ENCODE data around the gene SUSD1.
"Not testable (repeated sequence)": the region's sequence is repeated elsewhere in the genome, so short reads cannot be mapped to it uniquely, and the experiment has no call there.

Gene SUSD1

DNA sequence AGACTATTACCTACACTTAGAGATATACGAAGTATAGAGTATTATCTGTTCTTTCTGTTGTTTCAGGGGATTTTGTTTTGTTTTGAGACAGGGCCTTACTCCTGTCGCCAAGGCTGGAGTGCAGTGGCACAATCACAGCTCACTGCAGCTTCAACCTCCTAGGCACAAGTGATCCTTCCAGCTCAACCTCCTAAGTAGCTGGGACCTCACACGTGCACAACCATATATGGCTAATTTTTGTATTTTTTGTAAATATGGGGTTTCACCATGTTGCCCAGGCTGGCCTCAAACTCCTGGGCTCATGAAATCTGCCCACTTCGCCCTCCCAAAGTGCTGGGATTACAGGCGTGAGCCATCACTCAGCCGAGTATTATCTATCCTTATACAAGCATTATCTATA lies 45.9 kb downstream of the SUSD1 start:
- DNase-seq (ENCODE audit: low read depth), result no peak

DNA sequence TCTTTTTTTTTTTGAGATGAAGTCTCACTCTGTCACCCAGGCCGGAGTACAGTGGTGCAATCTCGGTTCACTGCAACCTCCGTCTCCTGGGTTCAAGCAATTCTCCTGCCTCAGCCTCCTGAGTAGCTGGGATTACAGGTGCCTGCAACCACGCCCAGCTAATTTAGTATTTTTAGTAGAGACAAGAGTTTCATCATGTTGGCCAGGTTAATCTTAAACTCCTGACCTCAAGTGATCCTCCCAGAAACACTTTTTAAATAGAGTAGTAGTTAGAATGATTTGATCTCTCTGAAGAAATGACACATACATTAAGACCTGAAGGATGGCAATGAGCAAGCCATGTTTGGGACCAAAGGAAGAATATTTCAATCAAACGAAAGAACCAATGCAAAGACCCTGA lies 46.7 kb downstream of the SUSD1 start:
- not testable (repeated sequence) for DNase-seq (ENCODE audit: low read depth)

DNA sequence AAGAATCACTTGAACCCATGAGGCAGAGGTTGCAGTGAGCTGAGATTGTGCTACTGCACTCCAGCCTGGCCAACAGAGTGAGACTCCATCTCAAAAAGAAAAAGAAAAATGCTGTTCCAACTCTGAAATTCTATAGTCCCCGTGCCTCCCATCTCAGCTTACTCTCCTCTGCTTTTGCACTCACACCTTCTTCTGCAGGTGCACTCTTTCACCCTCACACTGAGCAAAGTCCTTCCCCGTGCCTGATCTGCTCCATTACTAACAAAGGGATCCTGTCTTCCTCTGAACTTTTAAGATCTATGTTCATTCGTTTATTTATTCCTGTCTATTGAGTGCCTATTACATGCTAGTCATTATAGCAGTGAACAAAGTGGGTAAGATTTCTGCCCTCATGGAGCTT lies 47.8 kb downstream of the SUSD1 start:
- DNase-seq (ENCODE audit: low read depth), result no peak

DNA sequence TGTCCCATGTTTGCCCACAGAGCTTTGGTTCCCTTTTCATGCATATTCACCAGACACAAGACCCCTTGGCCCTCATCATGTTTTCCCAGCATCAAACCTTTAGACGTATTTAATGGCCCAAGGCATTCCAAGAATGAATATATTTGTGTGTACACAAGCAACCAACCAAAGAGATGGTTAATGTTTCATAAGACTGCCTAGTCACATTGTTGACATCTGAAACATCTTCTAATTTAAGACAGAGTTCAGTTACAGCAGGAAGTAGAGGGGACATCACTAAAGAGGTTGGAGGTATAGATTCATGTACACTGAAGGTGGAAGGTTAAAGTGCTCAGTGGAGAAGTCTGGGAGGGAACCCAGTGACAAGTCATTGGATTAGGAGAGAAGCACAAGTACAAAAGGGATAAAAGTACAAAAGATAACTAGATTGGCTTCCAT lies 49.1 kb downstream of the SUSD1 start:
- no peak for DNase-seq (ENCODE audit: low read depth)

DNA sequence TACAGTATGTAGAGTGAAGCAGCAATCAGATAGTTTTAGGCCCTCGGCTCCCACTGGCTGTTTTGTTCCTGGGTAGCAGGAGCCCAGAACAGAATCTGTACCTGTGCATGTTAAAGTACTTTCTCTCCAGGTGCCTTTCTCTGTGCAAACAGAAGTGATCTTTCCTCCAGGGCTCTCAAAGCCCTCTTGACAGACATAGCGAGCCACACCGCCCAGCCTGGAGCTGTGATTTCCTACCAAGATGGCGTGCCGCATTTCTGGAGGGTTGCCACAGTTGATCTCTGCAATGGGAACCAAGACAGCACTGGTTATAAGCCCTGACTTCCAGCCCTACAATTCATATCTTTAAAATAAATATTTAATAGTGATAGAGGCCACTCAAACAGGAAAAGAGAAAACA lies 50.9 kb downstream of the SUSD1 start:
- DNase-seq (ENCODE audit: low read depth), result no peak

DNA sequence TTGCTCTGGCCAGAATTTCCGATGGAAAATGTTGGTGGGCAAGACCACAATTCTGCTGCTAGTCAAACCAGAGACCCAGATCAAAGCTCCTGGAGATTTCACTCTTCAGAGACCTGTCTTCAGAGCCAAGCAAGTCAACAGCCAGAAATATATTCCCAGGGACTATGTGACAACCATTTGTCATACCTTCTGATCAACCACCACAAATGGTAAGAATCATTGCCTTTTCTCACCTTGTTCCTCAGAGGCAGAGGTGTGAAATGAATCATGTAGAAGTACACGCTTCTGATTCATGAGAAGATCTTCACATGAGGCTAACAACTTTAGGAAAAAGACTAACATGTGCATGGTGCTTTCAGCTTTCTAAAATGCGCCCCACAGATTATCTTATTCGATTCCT lies 53.5 kb downstream of the SUSD1 start:
- no peak for DNase-seq (ENCODE audit: low read depth)

DNA sequence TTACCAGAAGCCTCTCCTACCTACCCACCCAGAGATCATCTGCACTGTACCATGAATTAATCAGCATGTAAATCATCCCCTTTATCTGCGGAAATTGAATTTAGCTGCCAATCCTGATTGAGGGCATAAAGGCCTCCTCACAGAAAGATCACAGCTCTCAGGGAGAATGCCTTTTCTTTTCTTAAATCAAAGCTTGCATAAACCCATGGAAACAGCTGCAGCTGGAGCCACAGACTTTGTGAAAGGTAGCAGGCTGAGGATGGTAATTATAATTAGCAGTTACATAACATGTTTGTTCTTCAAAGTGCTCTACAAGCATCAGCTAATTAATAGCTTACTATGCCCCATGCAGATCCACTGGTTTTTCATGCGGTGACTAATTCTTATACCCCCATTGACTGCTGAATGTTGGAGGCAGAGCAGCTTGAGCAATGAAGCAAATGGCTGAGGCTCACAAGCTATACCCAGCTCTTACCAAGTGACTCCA lies 54.6 kb downstream of the SUSD1 start:
- DNase-seq (ENCODE audit: low read depth), result no peak

DNA sequence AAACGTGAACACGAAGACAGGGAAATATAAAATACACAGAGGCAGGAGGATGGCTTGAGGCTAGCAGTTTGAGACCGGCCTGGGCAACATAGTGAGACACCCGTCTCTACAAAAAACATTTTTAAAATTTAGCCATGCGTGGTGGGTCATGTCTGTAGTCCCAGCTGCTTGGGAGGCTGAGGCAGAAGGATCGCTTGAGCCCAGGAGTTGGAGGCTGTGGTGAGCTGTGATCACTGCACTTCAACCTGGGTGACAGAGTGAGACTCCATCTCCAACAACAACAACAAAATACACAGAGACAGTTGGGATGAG lies 55.1 kb downstream of the SUSD1 start:
- DNase-seq (ENCODE audit: low read depth), result no peak

DNA sequence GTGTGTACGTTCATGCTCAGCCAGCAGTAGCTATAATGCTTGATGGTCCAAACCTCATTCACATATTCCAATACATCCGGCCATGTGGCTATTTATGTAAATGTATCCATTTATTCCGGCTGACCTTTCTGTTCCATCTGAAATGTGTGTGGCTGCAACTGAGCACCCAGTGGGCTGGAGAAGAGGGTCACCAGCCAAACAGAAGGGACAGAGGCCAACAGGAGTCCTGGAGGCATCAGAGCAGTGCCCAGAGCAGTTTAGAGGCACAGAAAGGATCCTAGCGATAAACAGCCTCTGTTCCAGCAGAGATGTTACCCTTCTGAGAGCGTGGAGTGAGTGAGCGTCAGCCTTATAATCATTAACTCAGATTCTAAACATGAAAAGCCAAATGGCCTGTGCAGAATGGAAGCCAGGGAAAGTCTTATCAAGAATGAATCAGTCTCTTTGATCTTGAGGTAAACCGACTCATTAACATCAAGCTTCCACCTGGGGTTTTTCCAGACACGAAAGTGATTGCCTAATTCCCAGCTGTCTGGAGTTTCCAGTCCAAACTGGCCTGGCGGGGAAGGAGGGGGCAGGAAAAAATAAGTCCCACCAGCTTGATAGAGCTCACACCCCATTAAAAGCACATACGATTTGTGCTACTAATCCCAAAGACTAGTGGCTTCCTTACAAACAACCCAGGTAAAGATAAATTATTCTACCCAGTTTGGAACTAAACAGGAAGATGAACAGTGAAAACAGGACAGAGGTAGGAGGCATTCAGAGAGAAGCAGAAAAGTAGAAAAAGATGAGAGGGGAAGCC lies 55.7 kb downstream of the SUSD1 start:
- DNase-seq (ENCODE audit: low read depth), result no peak

DNA sequence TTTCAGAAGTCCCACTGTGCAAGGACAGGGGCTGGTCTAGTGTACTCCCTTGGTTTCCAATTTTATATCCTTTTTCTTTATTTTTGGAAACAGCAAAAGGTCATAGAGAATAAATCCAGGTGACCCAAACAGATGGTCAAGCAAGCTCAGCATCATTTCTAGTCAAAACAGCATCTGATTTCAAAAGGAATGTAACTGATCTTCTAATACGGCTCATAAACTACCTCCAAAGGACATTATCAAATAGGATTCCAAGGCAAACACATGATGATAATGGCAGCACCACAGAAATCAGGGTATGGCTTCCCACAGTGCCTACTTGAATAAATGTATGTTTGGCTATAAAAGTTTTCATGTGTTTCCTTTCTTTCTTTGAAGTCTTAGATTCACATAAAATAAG lies 57.1 kb downstream of the SUSD1 start:
- no peak for DNase-seq (ENCODE audit: low read depth)

DNA sequence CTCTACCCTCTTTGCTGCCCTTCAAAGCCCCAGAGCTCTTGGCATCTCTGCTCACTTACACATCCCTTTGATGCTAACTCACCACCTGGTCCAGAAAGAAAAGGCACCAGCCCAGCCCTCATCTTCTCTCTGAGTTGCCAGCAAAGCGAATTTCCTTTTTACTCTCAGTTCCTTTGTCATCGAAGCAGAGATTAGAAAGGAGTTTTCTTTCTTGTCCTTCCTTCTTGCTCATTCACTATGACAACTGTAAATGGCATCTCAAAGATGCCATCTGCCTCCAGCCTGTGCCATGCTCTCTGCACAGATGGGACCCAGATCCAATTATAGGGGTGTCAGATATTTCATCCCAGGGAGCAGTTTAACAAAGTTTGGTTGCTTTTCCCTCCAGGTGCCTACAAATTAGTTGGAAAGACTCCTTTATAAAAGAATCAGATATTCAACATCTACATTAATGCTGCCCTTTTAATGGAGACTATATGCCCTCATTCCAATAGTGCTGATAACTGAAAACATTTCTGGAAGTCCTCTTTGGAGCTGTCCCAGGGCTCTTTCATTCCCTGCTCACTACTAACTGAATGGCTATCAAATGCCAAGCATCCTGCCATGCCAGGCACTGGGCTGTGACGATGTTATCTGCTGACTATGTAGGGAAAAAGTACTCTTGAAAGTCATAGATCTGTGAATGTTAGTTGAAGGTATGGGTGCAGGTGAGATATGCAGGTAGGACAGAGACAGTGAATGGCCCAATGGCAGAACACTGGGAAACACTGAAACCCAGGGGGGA lies 58.9 kb downstream of the SUSD1 start:
- DNase-seq (ENCODE audit: low read depth), result no peak

DNA sequence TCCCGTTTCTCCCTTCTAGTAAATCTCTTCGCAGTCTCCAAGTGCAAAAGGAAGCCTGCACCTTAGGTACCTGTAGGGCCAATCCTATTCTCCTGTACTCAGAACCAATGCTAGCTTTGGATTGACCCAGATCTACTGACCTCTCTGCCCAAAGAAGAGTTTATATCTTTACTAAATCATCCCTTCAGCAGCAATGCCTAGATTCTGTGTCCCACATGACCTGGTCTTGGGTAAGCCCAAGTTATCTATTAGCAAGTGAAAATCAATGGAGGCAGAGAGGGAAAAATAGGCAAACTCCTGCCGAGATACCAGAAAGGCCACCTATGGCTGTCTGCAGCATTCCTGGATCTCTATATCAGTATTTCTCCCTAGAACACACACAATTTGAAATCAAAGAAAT lies 60.0 kb downstream of the SUSD1 start:
- DNase-seq (ENCODE audit: low read depth), result no peak

DNA sequence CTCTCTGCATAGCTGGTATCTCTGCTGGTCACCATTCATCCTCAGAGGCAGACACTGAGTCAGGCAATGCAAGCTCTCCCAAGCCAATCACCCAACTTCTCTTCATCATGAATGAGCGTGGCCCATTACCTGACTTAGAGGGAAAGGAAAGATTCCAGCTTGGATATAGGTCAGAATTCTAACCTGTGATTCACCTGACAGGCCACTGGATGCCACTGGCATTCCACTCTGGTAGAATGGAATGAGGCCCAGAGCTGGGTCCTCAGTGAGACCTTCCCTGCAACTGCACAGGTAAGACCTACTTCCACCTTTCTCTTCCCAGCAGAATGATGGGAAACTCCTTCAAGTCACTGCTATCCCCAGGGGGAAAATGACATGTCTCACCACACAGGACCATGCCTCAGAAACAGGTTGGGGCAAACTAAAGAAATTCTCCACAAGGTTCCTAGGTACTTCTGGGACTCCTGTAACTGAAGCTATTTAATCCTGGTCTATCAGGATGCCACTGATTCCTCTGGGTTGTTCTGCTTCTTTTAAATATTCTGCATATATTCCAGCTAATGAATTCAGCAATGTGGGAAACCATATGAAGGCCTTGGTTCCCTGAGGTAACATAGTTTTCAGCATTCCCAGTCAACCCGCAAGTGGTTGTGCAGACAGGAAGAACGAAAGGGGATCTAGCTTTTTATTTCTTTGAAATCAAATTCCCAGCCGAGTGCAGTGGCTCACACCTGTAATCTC lies 62.0 kb downstream of the SUSD1 start:
- DNase-seq (ENCODE audit: low read depth), result no peak

DNA sequence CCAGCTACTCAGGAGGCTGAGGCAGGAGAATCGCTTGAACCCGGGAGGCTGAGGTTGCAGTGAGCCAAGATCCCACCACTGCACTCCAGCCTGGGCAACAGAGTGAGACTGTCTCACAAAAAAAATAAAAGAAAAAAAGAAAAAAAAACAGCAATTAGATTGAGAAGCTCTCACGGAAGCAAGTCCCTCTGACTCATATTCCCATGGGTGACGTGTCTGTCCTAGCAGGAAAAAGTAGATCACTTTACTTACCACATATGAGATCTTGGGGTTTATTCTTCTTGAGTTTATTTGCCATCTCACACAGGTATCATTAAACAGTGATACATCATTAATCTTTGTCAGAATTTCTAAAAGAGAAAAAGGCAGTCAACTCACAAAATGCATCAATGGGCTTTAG lies 62.6 kb downstream of the SUSD1 start:
- DNase-seq (ENCODE audit: low read depth), result no peak

DNA sequence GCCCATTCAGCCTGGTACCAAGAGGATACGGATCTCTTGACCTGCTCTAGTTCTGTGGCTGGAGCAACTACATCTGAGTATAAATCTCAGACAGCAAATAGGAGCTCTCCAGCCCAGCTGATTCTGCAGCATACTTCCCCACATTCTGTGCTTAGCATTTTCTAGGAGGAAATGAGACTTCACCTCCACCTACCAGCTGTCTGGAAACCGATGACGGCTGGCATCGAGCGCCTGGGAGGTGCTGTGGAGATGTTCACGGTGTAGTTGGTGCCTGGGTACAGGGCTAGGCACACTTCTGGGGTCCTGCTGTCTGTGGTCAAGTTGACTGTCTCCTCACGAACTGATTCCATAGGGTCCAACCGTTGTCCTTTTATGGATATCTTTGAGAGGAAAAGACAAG lies 63.6 kb downstream of the SUSD1 start:
- DNase-seq (ENCODE audit: low read depth), result no peak

DNA sequence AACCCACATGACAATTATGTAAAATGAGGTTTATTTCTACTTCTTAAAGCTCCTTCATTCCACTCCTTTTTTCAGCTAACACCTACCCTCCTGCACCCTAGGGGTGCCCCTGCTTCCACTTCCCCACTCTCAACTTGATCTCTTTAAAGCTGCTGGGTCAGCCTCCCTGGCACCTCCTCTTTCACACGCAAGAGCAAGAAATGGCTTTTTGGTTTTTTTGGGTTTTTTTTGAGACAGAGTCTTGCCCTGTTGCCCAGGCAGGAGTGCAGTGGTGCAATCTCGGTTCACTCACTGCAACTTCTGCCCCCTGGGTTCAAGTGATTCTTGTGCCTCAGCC lies 64.4 kb downstream of the SUSD1 start:
- DNase-seq (ENCODE audit: low read depth), result no peak

DNA sequence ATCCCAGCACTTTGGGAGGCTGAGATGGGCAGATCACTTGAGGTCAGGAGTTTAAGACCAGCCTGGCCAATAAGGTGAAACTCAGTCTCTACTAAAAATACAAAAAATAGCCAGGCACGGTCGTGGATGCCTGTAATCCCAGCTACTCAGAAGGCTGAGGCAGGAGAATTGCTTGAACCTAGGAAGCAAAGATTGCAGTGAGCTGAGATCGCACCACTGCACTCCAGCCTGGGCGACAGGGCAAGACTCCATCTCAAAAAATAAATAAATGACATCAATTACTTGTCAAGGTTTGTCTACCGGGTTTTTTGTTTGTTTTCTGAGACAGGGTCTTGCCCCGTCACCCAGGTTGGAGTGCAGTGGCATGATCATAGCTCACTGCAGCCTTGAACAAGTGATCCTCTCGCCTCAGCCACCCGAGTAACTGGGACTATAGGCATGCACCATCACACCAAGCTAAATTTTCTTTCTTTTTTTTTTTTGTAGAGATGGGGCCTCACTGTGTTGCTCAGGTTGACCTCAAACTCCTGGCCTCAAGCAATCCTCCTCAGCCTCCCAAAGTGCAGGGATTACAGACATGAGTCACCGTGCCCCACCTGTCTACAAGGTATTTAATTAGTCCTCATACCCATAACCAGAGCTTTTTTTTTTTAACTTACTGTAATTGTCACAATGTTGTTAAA lies 64.9 kb downstream of the SUSD1 start:
- DNase-seq (ENCODE audit: low read depth), result no peak

DNA sequence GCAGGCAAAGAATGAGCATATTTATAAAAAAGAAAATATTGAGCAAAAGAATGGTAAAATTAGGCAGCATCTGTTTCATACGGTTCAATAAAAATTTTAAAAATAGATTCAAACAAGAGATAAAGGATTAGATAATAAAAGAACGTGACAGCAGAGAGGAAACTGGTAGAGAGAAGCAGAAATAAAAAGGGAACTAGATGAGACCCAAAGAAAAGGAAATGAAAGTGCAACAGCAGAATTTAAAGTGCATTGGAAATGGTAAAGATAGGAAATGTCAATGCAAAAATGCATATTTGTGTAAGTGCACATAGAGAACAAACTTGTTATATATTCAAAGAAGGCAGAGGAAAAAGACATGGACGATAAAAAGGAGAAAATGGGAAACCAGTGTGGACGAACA lies 70.2 kb downstream of the SUSD1 start:
- no peak for DNase-seq (ENCODE audit: low read depth)

DNA sequence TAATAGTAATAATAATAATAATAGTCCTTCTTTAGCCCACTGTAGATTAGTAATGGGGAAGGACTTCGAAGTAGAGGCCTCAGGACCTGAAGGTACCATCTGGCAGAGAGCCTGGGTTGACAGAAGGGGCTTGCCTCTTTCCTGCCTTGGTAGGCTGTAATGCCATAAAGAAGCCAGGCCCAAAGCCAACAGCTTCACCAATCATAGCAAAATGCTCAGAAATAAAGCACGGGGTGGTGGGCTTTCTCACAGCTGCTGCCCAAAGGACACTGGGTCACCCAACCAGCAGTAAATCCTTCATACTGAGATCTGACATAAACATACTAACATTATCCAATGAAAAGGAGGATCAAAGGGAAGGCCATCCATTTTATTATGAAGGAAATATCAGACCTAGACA lies 70.7 kb downstream of the SUSD1 start:
- DNase-seq (ENCODE audit: low read depth), result no peak

DNA sequence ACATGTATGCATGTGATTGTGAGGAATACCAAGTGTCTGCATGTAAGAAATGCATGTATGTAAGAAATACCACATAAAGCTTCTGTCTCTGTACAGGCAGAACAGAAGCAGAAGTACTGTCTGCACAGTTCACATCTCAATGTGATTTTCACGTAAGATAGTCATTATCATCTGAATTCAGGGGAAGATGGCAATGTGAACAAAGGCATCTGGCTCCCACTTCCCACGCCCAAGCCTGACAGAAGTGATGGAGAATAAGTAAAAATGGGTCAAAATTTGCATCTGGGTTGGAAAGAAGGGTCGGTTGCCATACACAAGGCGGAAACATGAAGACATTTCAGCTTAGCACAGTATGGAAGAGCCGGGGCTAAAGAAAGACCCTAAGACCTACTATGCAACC lies 71.7 kb downstream of the SUSD1 start:
- DNase-seq (ENCODE audit: low read depth), result no peak

DNA sequence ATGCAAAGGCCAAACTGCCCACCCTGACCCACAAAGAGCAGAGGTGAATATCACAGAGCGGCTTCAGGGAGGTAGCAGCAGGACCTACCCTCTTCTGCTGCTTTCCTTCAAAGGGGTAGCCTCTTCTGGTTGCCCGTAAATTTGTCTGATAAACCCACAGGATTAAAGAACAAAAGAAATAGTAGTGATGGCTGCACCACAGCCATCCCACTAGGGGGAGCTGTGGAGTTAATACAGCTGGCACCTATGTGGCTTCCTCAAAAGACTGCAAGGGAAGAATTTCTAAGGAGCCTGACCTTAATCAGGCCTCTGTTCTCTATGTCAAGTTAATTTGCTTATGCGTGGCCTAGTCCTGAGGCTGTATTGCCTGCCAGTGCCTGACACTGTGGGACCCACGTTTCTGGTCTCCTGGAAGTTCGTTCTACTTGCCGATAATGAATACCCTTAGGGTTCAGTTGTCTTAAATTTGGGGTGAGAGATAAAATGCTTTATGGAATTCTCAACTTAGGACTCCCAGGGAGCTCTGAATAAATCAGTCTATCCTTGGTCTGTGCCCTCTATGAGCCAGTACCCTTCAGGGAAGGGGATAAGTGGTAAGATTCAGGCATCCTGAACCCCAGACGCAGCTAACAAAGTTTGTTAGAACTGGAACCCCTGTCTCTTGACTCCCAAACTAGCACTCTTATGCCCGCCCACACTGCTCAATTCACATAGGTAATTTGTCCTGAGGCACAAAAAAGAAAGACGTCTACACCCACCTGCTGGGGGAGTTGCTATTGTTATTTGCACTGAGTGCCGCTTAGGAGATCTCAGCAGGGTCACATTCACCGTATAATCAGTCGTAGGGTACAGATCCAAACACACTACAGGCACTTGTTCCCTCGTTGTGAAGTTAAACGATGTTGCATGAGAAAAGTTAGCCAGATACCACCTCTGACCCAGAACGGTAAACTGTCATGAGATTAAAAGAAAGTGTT lies 77.1 kb downstream of the SUSD1 start:
- DNase-seq (ENCODE audit: low read depth), result peak; percentile 58
